SK-N-SH treated with all-trans-retinoic acid at 6 μM for 48 hours (cell line): ENCODE data around the gene SNX9.

Source experiments
- ATAC-seq: fragments of 200-7000 bp; cut with Tn5 transposase; 3 replicates; pipeline ENCODE4 v1.9.1; 2020; ENCODE audit warnings: mild to moderate bottlenecking, moderate library complexity
- ARNTL ChIP-seq: fragments of 450-650 bp; formaldehyde crosslinking; IDR thresholded peaks from 2 replicates; pipeline ENCODE4 v1.5.0; 2020; ENCODE audit warnings: low read depth, mild to moderate bottlenecking, moderate library complexity, borderline replicate concordance
- BACH2 ChIP-seq: fragments of 250-450 bp; sonication (Bioruptor Pico); IDR thresholded peaks from 2 replicates; pipeline ENCODE4 v1.9.0; 2021; ENCODE audit warnings: mild to moderate bottlenecking, borderline replicate concordance
- CREB5 ChIP-seq: fragments of 250-450 bp; sonication (Bioruptor Pico); IDR thresholded peaks from 2 replicates; pipeline ENCODE4 v1.5.1; 2020; ENCODE audit warnings: low read depth, mild to moderate bottlenecking, moderate library complexity
- CSDC2 ChIP-seq: fragments of 250-450 bp; sonication (Bioruptor Pico); IDR thresholded peaks from 2 replicates; pipeline ENCODE4 v1.5.0; 2020; ENCODE audit warnings: mild to moderate bottlenecking, moderate library complexity
- CSRNP3 ChIP-seq: fragments of 250-450 bp; sonication (Bioruptor Pico); IDR thresholded peaks from 2 replicates; pipeline ENCODE4 v1.5.1; 2021; ENCODE audit warnings: mild to moderate bottlenecking, moderate library complexity
- ESRRG ChIP-seq: fragments of 250-450 bp; sonication (Bioruptor Pico); IDR thresholded peaks from 2 replicates; pipeline ENCODE4 v1.6.1; 2021; ENCODE audit warnings: mild to moderate bottlenecking
- GLIS3 ChIP-seq: fragments of 250-450 bp; sonication (Bioruptor Pico); IDR thresholded peaks from 2 replicates; pipeline ENCODE4 v1.5.0; 2020; ENCODE audit warnings: mild to moderate bottlenecking, moderate library complexity
- ISL1 ChIP-seq: fragments of 250-450 bp; sonication (Bioruptor Pico); IDR thresholded peaks from 2 replicates; pipeline ENCODE4 v2.1.2; 2022; ENCODE audit warnings: mild to moderate bottlenecking, moderate library complexity
- OSR1 ChIP-seq: fragments of 250-450 bp; sonication (Bioruptor Pico); IDR thresholded peaks from 2 replicates; pipeline ENCODE4 v1.8.0; 2022; ENCODE audit warnings: moderate library complexity, mild to moderate bottlenecking, inconsistent platforms
- PATZ1 ChIP-seq: fragments of 250-450 bp; sonication (Bioruptor Pico); IDR thresholded peaks from 2 replicates; pipeline ENCODE4 v1.8.0; 2020; ENCODE audit warnings: mild to moderate bottlenecking, moderate library complexity, borderline replicate concordance
- POU6F1 ChIP-seq: fragments of 250-450 bp; sonication (Bioruptor Pico); IDR thresholded peaks from 2 replicates; pipeline ENCODE4 v1.8.0; 2021; ENCODE audit warnings: low read depth, mild to moderate bottlenecking, moderate library complexity, borderline replicate concordance
- PPARA ChIP-seq: fragments of 250-450 bp; sonication (Bioruptor Pico); IDR thresholded peaks from 2 replicates; pipeline ENCODE4 v1.5.0; 2020; ENCODE audit warnings: mild to moderate bottlenecking, borderline replicate concordance
- RARB ChIP-seq: fragments of 250-450 bp; sonication (Bioruptor Pico); IDR thresholded peaks from 2 replicates; pipeline ENCODE4 v1.8.0; 2021; ENCODE audit warnings: mild to moderate bottlenecking, moderate library complexity
- SNAI2 ChIP-seq: fragments of 250-450 bp; sonication (Bioruptor Pico); IDR thresholded peaks from 2 replicates; pipeline ENCODE4 v1.5.0; 2020; ENCODE audit warnings: mild to moderate bottlenecking, moderate library complexity
- TOX ChIP-seq: fragments of 250-450 bp; sonication (Bioruptor Pico); IDR thresholded peaks from 2 replicates; pipeline ENCODE4 v1.8.0; 2021; ENCODE audit warnings: mild to moderate bottlenecking, moderate library complexity, borderline replicate concordance
- TSHZ2 ChIP-seq: fragments of 250-450 bp; sonication (Bioruptor Pico); IDR thresholded peaks from 2 replicates; pipeline ENCODE4 v1.5.0; 2020; ENCODE audit warnings: mild to moderate bottlenecking, moderate library complexity
- ZC3H10 ChIP-seq: fragments of 250-450 bp; sonication (Bioruptor Pico); IDR thresholded peaks from 2 replicates; pipeline ENCODE4 v1.5.1; 2021; ENCODE audit warnings: mild to moderate bottlenecking, moderate library complexity
- ZFP3 ChIP-seq: fragments of 250-450 bp; sonication (Bioruptor Pico); IDR thresholded peaks from 2 replicates; pipeline ENCODE4 v1.5.0; 2020; ENCODE audit warnings: mild to moderate bottlenecking, moderate library complexity
- ZFP30 ChIP-seq: fragments of 450-650 bp; formaldehyde crosslinking; IDR thresholded peaks from 2 replicates; pipeline ENCODE4 v1.5.0; 2022; ENCODE audit warnings: mild to moderate bottlenecking, moderate library complexity
- ZNF565 ChIP-seq: fragments of 450-650 bp; formaldehyde crosslinking; conservative IDR thresholded peaks from 2 replicates; pipeline ENCODE4 v1.5.0; 2020; ENCODE audit warnings: low read depth, mild to moderate bottlenecking, moderate library complexity
- ZNF70 ChIP-seq: fragments of 450-650 bp; formaldehyde crosslinking; IDR thresholded peaks from 2 replicates; pipeline ENCODE4 v1.5.0; 2020; ENCODE audit warnings: mild to moderate bottlenecking, moderate library complexity

SNX9 gene

GRCh38 chr6:157904999-157905398 is 82.0 kb downstream of the SNX9 start (continued):
- TF ChIP-seq CREB5 (no peak), BACH2 (CRISPR knock-in tag) (no peak), GLIS3 (CRISPR knock-in tag) (no peak), PPARA (no peak), RARB (CRISPR knock-in tag) (no peak), ZNF565 (no peak)

GRCh38 chr6:157905590-157906342 is 82.7 kb downstream of the SNX9 start:
- TF ChIP-seq ESRRG (CRISPR knock-in tag) (no peak), CREB5 (no peak), CSDC2 (no peak), ZNF70 (CRISPR knock-in tag) (no peak), TSHZ2 (no peak), ISL1 (CRISPR knock-in tag) (no peak), POU6F1 (CRISPR knock-in tag) (no peak), ARNTL (CRISPR knock-in tag) (no peak), ZFP3 (CRISPR knock-in tag) (no peak), ZNF565 (no peak), BACH2 (CRISPR knock-in tag) (no peak), CSRNP3 (CRISPR knock-in tag) (no peak), ZFP30 (CRISPR knock-in tag) (no peak), TOX (CRISPR knock-in tag) (no peak), GLIS3 (CRISPR knock-in tag) (no peak), PPARA (no peak)
- ATAC-seq = no peak

GRCh38 chr6:157906537-157907061 is 83.6 kb downstream of the SNX9 start:
- ATAC-seq = no peak
- no peak for TF ChIP-seq ESRRG (CRISPR knock-in tag)

- TF ChIP-seq BACH2 (CRISPR knock-in tag) = no peak
- no peak for TF ChIP-seq ESRRG (CRISPR knock-in tag)
- no peak for TF ChIP-seq CREB5
- no peak for TF ChIP-seq PATZ1
- TF ChIP-seq ARNTL (CRISPR knock-in tag) = no peak
- TF ChIP-seq SNAI2 (CRISPR knock-in tag) = no peak
- TF ChIP-seq POU6F1 (CRISPR knock-in tag) = no peak
- no peak for TF ChIP-seq ZFP3 (CRISPR knock-in tag)
- no peak for TF ChIP-seq ZC3H10 (CRISPR knock-in tag)
- TF ChIP-seq OSR1 = no peak
- no peak for TF ChIP-seq CSDC2
- no peak for TF ChIP-seq ZFP30 (CRISPR knock-in tag)
- TF ChIP-seq TOX (CRISPR knock-in tag) = no peak
- TF ChIP-seq ZNF565 = no peak
- no peak for ATAC-seq
Measured at GRCh38 chr6:157907651-157908050, 84.6 kb downstream of the SNX9 start.
